H1 (cell line): ENCODE measurements around the gene NELL1. TPM values are rescaled to one million over a fixed set of nuclear protein-coding genes. Genes with fewer than 3 reads are reported as not detected.

ENCODE experiments used
- CBX5 ChIP-seq: fragments of 300-800, 300-1000 bp; sonication (generic); IDR thresholded peaks from 2 replicates; pipeline ENCODE4 v1.7.1; 2016; ENCODE audit warnings: antibody characterized with exemption, low read length, low read depth
- FOSL1 ChIP-seq: IDR thresholded peaks from 2 replicates; pipeline ENCODE4 v1.6.1; 2011; ENCODE audit warnings: mild to moderate bottlenecking, low read depth, low read length, moderate library complexity; ENCODE audit not compliant: insufficient read depth
- KDM1A ChIP-seq: fragments of 200-600, 300-600 bp; sonication (generic); IDR thresholded peaks from 2 replicates; pipeline ENCODE4 v1.7.1; 2016; ENCODE audit warnings: mild to moderate bottlenecking, low read length, borderline replicate concordance
- KDM4A ChIP-seq: IDR thresholded peaks from one replicate; pipeline ENCODE4 v1.7.1; 2012; ENCODE audit warnings: low read depth, mild to moderate bottlenecking, moderate library complexity, low read length, inconsistent platforms; ENCODE audit not compliant: severe bottlenecking
- RBBP5 ChIP-seq: IDR thresholded peaks from 2 replicates; pipeline ENCODE4 v1.7.1; 2012; ENCODE audit warnings: low read depth, mild to moderate bottlenecking, inconsistent platforms, low read length, moderate library complexity, borderline replicate concordance
- SIRT6 ChIP-seq: IDR thresholded peaks from one replicate; pipeline ENCODE4 v1.7.1; 2012; ENCODE audit warnings: low read length, inconsistent platforms
- SP1 ChIP-seq: IDR thresholded peaks from 2 replicates; pipeline ENCODE4 v1.6.1; 2011; ENCODE audit warnings: low read depth, low read length
- TAF7 ChIP-seq: optimal IDR thresholded peaks from 2 replicates; pipeline ENCODE3; 2011; ENCODE audit warnings: low read depth, mild to moderate bottlenecking, inconsistent platforms, low read length, moderate library complexity, borderline replicate concordance
- TCF12 ChIP-seq: IDR thresholded peaks from 2 replicates; pipeline ENCODE4 v1.6.1; 2011; ENCODE audit warnings: low read depth, mild to moderate bottlenecking, low read length
- polyA plus RNA-seq, 7 experiments: library from polyadenylated mRNA; depleted of rRNA in 3 of 7; stranded (reverse) in 5 of 7; unstranded in 2 of 7; fragments of >200 nt in 5 of 7; fragments of 200-250 nt in 2 of 7; gene quantifications; 1 replicate in 5 of 7; 2 replicates in 1 of 7; 4 replicates in 1 of 7; pipeline versions ENCODE4 v1.2.1 to v1.2.3, GENCODE V29; 2011 to 2013; ENCODE audit warnings: missing spikeins in 2 of 7, mixed read lengths in 2 of 7
- total RNA-seq: library from RNA; stranded (reverse); fragmentation: NEBNext Ultra II Directional; extraction: Animal tissue kit (Norgen Biotek cat#: 25700); gene quantifications from 2 replicates; pipeline ENCODE4 v1.2.1, GENCODE V29; 2021
- TF ChIP-seq, protein P1 (sequence below): fragments of 300-600 bp; sonication (generic); IDR thresholded peaks from 2 replicates; pipeline ENCODE4 v1.7.1; 2012; ENCODE audit warnings: low read length, moderate library complexity, mild to moderate bottlenecking, inconsistent platforms; ENCODE audit not compliant: insufficient replicate concordance
- TF ChIP-seq, protein P2 (sequence below): IDR thresholded peaks from 2 replicates; pipeline ENCODE4 v1.6.1; 2011; ENCODE audit warnings: low read length, improper control_type of control experiment

Gene NELL1
- total and polyA plus RNA-seq, 2 of the 8 experiments (the other 6 are each of a cell fraction or from before 2014, with no cell fraction given), result 0.21 TPM; not detected in 1

DNA sequence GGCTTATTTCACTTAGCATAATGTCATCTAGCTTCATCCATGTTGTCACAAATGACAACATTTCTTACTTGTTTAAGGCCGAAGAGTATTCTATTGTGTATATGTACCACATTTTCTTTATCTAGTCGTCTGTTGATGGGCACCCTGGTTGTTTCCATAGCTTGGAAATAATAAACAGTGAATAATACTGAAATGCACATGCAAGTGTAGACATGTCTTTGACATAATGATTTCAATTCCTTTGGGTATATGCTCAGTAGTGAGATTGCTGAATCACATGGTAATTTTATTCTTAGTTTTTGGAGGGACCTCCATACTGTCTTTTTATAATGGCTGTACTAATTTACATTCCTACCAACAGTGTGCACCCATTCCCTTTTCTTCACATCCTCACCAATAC is 508.0 kb downstream of the NELL1 start (continued):
- TF ChIP-seq, protein P1, sequence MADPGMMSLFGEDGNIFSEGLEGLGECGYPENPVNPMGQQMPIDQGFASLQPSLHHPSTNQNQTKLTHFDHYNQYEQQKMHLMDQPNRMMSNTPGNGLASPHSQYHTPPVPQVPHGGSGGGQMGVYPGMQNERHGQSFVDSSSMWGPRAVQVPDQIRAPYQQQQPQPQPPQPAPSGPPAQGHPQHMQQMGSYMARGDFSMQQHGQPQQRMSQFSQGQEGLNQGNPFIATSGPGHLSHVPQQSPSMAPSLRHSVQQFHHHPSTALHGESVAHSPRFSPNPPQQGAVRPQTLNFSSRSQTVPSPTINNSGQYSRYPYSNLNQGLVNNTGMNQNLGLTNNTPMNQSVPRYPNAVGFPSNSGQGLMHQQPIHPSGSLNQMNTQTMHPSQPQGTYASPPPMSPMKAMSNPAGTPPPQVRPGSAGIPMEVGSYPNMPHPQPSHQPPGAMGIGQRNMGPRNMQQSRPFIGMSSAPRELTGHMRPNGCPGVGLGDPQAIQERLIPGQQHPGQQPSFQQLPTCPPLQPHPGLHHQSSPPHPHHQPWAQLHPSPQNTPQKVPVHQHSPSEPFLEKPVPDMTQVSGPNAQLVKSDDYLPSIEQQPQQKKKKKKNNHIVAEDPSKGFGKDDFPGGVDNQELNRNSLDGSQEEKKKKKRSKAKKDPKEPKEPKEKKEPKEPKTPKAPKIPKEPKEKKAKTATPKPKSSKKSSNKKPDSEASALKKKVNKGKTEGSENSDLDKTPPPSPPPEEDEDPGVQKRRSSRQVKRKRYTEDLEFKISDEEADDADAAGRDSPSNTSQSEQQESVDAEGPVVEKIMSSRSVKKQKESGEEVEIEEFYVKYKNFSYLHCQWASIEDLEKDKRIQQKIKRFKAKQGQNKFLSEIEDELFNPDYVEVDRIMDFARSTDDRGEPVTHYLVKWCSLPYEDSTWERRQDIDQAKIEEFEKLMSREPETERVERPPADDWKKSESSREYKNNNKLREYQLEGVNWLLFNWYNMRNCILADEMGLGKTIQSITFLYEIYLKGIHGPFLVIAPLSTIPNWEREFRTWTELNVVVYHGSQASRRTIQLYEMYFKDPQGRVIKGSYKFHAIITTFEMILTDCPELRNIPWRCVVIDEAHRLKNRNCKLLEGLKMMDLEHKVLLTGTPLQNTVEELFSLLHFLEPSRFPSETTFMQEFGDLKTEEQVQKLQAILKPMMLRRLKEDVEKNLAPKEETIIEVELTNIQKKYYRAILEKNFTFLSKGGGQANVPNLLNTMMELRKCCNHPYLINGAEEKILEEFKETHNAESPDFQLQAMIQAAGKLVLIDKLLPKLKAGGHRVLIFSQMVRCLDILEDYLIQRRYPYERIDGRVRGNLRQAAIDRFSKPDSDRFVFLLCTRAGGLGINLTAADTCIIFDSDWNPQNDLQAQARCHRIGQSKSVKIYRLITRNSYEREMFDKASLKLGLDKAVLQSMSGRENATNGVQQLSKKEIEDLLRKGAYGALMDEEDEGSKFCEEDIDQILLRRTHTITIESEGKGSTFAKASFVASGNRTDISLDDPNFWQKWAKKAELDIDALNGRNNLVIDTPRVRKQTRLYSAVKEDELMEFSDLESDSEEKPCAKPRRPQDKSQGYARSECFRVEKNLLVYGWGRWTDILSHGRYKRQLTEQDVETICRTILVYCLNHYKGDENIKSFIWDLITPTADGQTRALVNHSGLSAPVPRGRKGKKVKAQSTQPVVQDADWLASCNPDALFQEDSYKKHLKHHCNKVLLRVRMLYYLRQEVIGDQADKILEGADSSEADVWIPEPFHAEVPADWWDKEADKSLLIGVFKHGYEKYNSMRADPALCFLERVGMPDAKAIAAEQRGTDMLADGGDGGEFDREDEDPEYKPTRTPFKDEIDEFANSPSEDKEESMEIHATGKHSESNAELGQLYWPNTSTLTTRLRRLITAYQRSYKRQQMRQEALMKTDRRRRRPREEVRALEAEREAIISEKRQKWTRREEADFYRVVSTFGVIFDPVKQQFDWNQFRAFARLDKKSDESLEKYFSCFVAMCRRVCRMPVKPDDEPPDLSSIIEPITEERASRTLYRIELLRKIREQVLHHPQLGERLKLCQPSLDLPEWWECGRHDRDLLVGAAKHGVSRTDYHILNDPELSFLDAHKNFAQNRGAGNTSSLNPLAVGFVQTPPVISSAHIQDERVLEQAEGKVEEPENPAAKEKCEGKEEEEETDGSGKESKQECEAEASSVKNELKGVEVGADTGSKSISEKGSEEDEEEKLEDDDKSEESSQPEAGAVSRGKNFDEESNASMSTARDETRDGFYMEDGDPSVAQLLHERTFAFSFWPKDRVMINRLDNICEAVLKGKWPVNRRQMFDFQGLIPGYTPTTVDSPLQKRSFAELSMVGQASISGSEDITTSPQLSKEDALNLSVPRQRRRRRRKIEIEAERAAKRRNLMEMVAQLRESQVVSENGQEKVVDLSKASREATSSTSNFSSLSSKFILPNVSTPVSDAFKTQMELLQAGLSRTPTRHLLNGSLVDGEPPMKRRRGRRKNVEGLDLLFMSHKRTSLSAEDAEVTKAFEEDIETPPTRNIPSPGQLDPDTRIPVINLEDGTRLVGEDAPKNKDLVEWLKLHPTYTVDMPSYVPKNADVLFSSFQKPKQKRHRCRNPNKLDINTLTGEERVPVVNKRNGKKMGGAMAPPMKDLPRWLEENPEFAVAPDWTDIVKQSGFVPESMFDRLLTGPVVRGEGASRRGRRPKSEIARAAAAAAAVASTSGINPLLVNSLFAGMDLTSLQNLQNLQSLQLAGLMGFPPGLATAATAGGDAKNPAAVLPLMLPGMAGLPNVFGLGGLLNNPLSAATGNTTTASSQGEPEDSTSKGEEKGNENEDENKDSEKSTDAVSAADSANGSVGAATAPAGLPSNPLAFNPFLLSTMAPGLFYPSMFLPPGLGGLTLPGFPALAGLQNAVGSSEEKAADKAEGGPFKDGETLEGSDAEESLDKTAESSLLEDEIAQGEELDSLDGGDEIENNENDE, result no peak
- no peak for TF ChIP-seq SIRT6
- TF ChIP-seq TAF7, result no peak
- TF ChIP-seq TCF12, result no peak
- TF ChIP-seq, protein P2, sequence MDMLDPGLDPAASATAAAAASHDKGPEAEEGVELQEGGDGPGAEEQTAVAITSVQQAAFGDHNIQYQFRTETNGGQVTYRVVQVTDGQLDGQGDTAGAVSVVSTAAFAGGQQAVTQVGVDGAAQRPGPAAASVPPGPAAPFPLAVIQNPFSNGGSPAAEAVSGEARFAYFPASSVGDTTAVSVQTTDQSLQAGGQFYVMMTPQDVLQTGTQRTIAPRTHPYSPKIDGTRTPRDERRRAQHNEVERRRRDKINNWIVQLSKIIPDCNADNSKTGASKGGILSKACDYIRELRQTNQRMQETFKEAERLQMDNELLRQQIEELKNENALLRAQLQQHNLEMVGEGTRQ, result no peak
- TF ChIP-seq KDM4A, result no peak
- TF ChIP-seq CBX5, result no peak
- TF ChIP-seq KDM1A, result no peak
- TF ChIP-seq SP1, result no peak
- no peak for TF ChIP-seq RBBP5
- TF ChIP-seq FOSL1, result no peak
